ENCODE results near the gene ARMC5.

DNA sequence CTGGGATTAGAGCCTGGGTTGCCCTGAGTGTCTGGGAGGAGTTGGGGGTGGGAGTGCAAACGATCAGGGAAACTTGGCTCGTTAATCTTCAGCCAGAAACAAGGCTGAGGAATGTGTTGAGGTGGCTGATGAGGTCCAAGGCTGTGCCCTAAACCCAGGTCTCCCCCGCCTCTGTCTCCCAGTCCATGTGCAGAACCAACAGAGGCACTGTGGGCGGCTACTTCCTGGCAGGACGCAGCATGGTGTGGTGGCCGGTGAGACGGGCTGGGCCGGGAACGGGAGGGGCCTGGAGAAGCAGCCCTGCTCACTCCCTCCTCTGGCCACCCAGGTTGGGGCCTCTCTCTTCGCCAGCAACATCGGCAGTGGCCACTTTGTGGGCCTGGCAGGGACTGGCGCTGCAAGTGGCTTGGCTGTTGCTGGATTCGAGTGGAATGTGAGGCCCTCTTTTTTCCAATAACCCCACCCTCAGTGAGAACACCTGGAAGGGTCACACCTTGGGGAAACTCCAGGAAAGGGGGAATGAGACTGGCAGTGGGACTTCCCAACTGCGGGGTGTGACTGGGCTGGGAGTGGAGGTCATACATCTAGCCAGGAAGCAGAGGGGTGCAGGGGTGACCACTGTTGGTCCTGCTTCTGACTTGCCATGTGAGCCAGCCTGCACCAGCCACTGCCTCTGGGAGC lies 25.3 kb downstream of the ARMC5 start:
- TF ChIP-seq, protein P1, sequence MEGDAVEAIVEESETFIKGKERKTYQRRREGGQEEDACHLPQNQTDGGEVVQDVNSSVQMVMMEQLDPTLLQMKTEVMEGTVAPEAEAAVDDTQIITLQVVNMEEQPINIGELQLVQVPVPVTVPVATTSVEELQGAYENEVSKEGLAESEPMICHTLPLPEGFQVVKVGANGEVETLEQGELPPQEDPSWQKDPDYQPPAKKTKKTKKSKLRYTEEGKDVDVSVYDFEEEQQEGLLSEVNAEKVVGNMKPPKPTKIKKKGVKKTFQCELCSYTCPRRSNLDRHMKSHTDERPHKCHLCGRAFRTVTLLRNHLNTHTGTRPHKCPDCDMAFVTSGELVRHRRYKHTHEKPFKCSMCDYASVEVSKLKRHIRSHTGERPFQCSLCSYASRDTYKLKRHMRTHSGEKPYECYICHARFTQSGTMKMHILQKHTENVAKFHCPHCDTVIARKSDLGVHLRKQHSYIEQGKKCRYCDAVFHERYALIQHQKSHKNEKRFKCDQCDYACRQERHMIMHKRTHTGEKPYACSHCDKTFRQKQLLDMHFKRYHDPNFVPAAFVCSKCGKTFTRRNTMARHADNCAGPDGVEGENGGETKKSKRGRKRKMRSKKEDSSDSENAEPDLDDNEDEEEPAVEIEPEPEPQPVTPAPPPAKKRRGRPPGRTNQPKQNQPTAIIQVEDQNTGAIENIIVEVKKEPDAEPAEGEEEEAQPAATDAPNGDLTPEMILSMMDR (IDR thresholded peaks at IDR 0.05; ENCODE audit: poor library complexity, severe bottlenecking) = no peak
- TF ChIP-seq POLR2AphosphoS5 (IDR thresholded peaks at IDR 0.05) = no peak
- no peak for TF ChIP-seq TAF1 (IDR thresholded peaks at IDR 0.05; ENCODE audit: low read depth)
- TF ChIP-seq, protein P2, sequence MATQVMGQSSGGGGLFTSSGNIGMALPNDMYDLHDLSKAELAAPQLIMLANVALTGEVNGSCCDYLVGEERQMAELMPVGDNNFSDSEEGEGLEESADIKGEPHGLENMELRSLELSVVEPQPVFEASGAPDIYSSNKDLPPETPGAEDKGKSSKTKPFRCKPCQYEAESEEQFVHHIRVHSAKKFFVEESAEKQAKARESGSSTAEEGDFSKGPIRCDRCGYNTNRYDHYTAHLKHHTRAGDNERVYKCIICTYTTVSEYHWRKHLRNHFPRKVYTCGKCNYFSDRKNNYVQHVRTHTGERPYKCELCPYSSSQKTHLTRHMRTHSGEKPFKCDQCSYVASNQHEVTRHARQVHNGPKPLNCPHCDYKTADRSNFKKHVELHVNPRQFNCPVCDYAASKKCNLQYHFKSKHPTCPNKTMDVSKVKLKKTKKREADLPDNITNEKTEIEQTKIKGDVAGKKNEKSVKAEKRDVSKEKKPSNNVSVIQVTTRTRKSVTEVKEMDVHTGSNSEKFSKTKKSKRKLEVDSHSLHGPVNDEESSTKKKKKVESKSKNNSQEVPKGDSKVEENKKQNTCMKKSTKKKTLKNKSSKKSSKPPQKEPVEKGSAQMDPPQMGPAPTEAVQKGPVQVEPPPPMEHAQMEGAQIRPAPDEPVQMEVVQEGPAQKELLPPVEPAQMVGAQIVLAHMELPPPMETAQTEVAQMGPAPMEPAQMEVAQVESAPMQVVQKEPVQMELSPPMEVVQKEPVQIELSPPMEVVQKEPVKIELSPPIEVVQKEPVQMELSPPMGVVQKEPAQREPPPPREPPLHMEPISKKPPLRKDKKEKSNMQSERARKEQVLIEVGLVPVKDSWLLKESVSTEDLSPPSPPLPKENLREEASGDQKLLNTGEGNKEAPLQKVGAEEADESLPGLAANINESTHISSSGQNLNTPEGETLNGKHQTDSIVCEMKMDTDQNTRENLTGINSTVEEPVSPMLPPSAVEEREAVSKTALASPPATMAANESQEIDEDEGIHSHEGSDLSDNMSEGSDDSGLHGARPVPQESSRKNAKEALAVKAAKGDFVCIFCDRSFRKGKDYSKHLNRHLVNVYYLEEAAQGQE (IDR thresholded peaks at IDR 0.05; ENCODE audit: borderline replicate concordance) = no peak
- TF ChIP-seq EZH2 (IDR thresholded peaks at IDR 0.05; ENCODE audit: borderline replicate concordance, insufficient read depth, low read length, poor library complexity, severe bottlenecking) = no peak
- TF ChIP-seq EP300 (conservative IDR thresholded peaks at IDR 0.05; ENCODE audit: poor library complexity, severe bottlenecking) = no peak

All from neural cell (in vitro differentiated cells).